Stimulated activated CD4-positive, alpha-beta T cell treated with anti-CD3 and anti-CD28 coated beads, Interleukin-2, amount 100 ng/mL, for 48 hours (primary cell): ENCODE results near the gene CD81.
"Not testable (repeated sequence)": the region's sequence is repeated elsewhere in the genome, so short reads cannot be mapped to it uniquely, and the experiment has no call there.

Experiments
- DNase-seq, 2 donors: peaks; one replicate each; pipeline ENCODE4 v3.0.0-alpha.2; 2020

The CD81 gene

GRCh38 chr11:2376751-2377451, at the start of gene CD81:
CD81 (plus strand) TSS chr11:2377310; CDS start chr11:2377550, 240 bp downstream.
- DNase-seq: peak; percentile 50 to 70

GRCh38 chr11:2328021-2328420, 49.1 kb upstream of the CD81 start:
- DNase-seq: no peak

GRCh38 chr11:2328656-2329354, 48.3 kb upstream of the CD81 start:
- DNase-seq: no peak

GRCh38 chr11:2329551-2329950, 47.6 kb upstream of the CD81 start:
- DNase-seq: no peak

GRCh38 chr11:2330696-2331095, 46.4 kb upstream of the CD81 start:
- DNase-seq: no peak

- DNase-seq: no peak
Observed at GRCh38 chr11:2331404-2331803, 45.7 kb upstream of the CD81 start.

- DNase-seq: not testable (repeated sequence)
Observed at GRCh38 chr11:2332569-2332968, 44.5 kb upstream of the CD81 start.

GRCh38 chr11:2333486-2334205, 43.5 kb upstream of the CD81 start:
- DNase-seq: not testable (repeated sequence)

- DNase-seq: not testable (repeated sequence)
Observed at GRCh38 chr11:2335286-2335685, 41.8 kb upstream of the CD81 start.

- DNase-seq: not testable (repeated sequence)
Observed at GRCh38 chr11:2338760-2339159, 38.4 kb upstream of the CD81 start.

GRCh38 chr11:2342557-2342956, 34.6 kb upstream of the CD81 start:
- no peak for DNase-seq

- DNase-seq: no peak
Observed at GRCh38 chr11:2342981-2343380, 34.1 kb upstream of the CD81 start.

GRCh38 chr11:2343502-2343901, 33.6 kb upstream of the CD81 start:
- DNase-seq: no peak

- no peak for DNase-seq
Observed at GRCh38 chr11:2345050-2345449, 32.1 kb upstream of the CD81 start.

- DNase-seq: no peak
Observed at GRCh38 chr11:2346014-2346413, 31.1 kb upstream of the CD81 start.

- no peak for DNase-seq
Observed at GRCh38 chr11:2346586-2347307, 30.4 kb upstream of the CD81 start.

- no peak for DNase-seq
Observed at GRCh38 chr11:2347308-2347830, 29.7 kb upstream of the CD81 start.

GRCh38 chr11:2348986-2349385, 28.1 kb upstream of the CD81 start:
- DNase-seq: no peak

- DNase-seq: no peak
Observed at GRCh38 chr11:2351701-2352100, 25.4 kb upstream of the CD81 start.

- no peak for DNase-seq
Observed at GRCh38 chr11:2352420-2352819, 24.7 kb upstream of the CD81 start.

GRCh38 chr11:2355000-2355644, 22.0 kb upstream of the CD81 start:
- DNase-seq: no peak

- no peak for DNase-seq
Observed at GRCh38 chr11:2357246-2357645, 19.9 kb upstream of the CD81 start.
